ENCODE results near the gene PGBD5. TPM values are rescaled to one million over a fixed set of nuclear protein-coding genes. Genes with fewer than 3 reads are reported as not detected.

Gene PGBD5
- total and polyA plus RNA-seq, 5 donors from 2014 or later = not detected

- no peaks in the 10 kb centered on the region for H3K4me1 Mint-ChIP-seq
- Histone ChIP-seq H3K36me3 (ENCODE audit: control insufficient read depth, insufficient read depth, low read length) (no peaks in the 10 kb centered on the region), H3K9me3 (ENCODE audit: control insufficient read depth in 2 of 2, low read length in 2 of 2) (peaks cover 3 to 11% of the 10 kb centered on the region in 2 experiments), H3K4me1 (ENCODE audit: control insufficient read depth, insufficient read depth, low read length, poor library complexity, severe bottlenecking) (no peaks in the 10 kb centered on the region), H3K27ac (ENCODE audit: insufficient read depth, low read length, poor library complexity, severe bottlenecking) (no peak overlapping the region), H3K4me3 (ENCODE audit: low read depth, low read length) (no peak overlapping the region), H3K27me3 (ENCODE audit: control insufficient read depth, insufficient read depth, low read length) (no peaks in the 10 kb centered on the region)
- peaks cover 19% of the 10 kb centered on the region for H3K27me3 Mint-ChIP-seq
- no peak overlapping the region for H3K27ac Mint-ChIP-seq
- DNase-seq = no peak
- H3K36me3 Mint-ChIP-seq = no peaks in the 10 kb centered on the region
- H3K9me3 Mint-ChIP-seq = peaks cover 0 to 10% (median 7%) of the 10 kb centered on the region in 7 donors
- no peak for ATAC-seq (ENCODE audit: low read depth in 2 of 2)
- no peak overlapping the region for H3K4me3 Mint-ChIP-seq
Observed at GRCh38 chr1:230381049-230381467, 45.1 kb downstream of the PGBD5 start.

- ATAC-seq (ENCODE audit: low read depth in 2 of 2) = no peak
- DNase-seq = no peak
- H3K36me3 Mint-ChIP-seq = no peaks in the 10 kb centered on the region
- Histone ChIP-seq H3K27me3 (ENCODE audit: control insufficient read depth, insufficient read depth, low read length) (no peaks in the 10 kb centered on the region), H3K9me3 (ENCODE audit: control insufficient read depth in 2 of 2, low read length in 2 of 2) (peaks cover 3 to 11% of the 10 kb centered on the region in 2 experiments), H3K4me3 (ENCODE audit: low read depth, low read length) (no peak overlapping the region), H3K27ac (ENCODE audit: insufficient read depth, low read length, poor library complexity, severe bottlenecking) (no peak overlapping the region), H3K36me3 (ENCODE audit: control insufficient read depth, insufficient read depth, low read length) (no peaks in the 10 kb centered on the region), H3K4me1 (ENCODE audit: control insufficient read depth, insufficient read depth, low read length, poor library complexity, severe bottlenecking) (no peaks in the 10 kb centered on the region)
- H3K27ac Mint-ChIP-seq = no peak overlapping the region
- H3K27me3 Mint-ChIP-seq = peaks cover 19% of the 10 kb centered on the region
- no peaks in the 10 kb centered on the region for H3K4me1 Mint-ChIP-seq
- peaks cover 0 to 10% (median 7%) of the 10 kb centered on the region in 7 donors for H3K9me3 Mint-ChIP-seq
- H3K4me3 Mint-ChIP-seq = no peak overlapping the region
Observed at GRCh38 chr1:230379928-230380327, 46.2 kb downstream of the PGBD5 start.

GRCh38 chr1:230379462-230379861, 46.7 kb downstream of the PGBD5 start:
- Mint-ChIP-seq H3K9me3 (peaks cover 0 to 10% (median 7%) of the 10 kb centered on the region in 7 donors), H3K27me3 (peaks cover 19% of the 10 kb centered on the region), H3K36me3 (no peaks in the 10 kb centered on the region), H3K27ac (no peak overlapping the region), H3K4me3 (no peak overlapping the region), H3K4me1 (no peaks in the 10 kb centered on the region)
- ATAC-seq (ENCODE audit: low read depth in 2 of 2) (no peak), DNase-seq (no peak)
- H3K4me3 ChIP-seq (ENCODE audit: low read depth, low read length) = no peak overlapping the region
- no peaks in the 10 kb centered on the region for H3K36me3 ChIP-seq (ENCODE audit: control insufficient read depth, insufficient read depth, low read length)
- H3K27ac ChIP-seq (ENCODE audit: insufficient read depth, low read length, poor library complexity, severe bottlenecking) = no peak overlapping the region
- no peaks in the 10 kb centered on the region for H3K4me1 ChIP-seq (ENCODE audit: control insufficient read depth, insufficient read depth, low read length, poor library complexity, severe bottlenecking)
- peaks cover 3 to 11% of the 10 kb centered on the region in 2 experiments for H3K9me3 ChIP-seq (ENCODE audit: control insufficient read depth in 2 of 2, low read length in 2 of 2)
- H3K27me3 ChIP-seq (ENCODE audit: control insufficient read depth, insufficient read depth, low read length) = no peaks in the 10 kb centered on the region

- Mint-ChIP-seq H3K4me3 (no peak overlapping the region), H3K36me3 (no peaks in the 10 kb centered on the region)
- H3K9me3 ChIP-seq (ENCODE audit: control insufficient read depth in 2 of 2, low read length in 2 of 2) = peaks cover 3 to 11% of the 10 kb centered on the region in 2 experiments
Observed at GRCh38 chr1:230377851-230378250, 48.3 kb downstream of the PGBD5 start.

GRCh38 chr1:230377324-230377723, 48.8 kb downstream of the PGBD5 start:
- DNase-seq = no peak
- no peaks in the 10 kb centered on the region for H3K4me1 Mint-ChIP-seq
- H3K27me3 ChIP-seq (ENCODE audit: control insufficient read depth, insufficient read depth, low read length) = no peaks in the 10 kb centered on the region
- no peak for ATAC-seq (ENCODE audit: low read depth in 2 of 2)
- no peak overlapping the region for H3K4me3 ChIP-seq (ENCODE audit: low read depth, low read length)
- H3K27me3 Mint-ChIP-seq = peaks cover 18% of the 10 kb centered on the region
- H3K36me3 ChIP-seq (ENCODE audit: control insufficient read depth, insufficient read depth, low read length) = no peaks in the 10 kb centered on the region
- peaks cover 3 to 11% of the 10 kb centered on the region in 2 experiments for H3K9me3 ChIP-seq (ENCODE audit: control insufficient read depth in 2 of 2, low read length in 2 of 2)
- no peaks in the 10 kb centered on the region for H3K36me3 Mint-ChIP-seq
- H3K4me1 ChIP-seq (ENCODE audit: control insufficient read depth, insufficient read depth, low read length, poor library complexity, severe bottlenecking) = no peaks in the 10 kb centered on the region
- no peak overlapping the region for H3K27ac ChIP-seq (ENCODE audit: insufficient read depth, low read length, poor library complexity, severe bottlenecking)
- H3K4me3 Mint-ChIP-seq = no peak overlapping the region
- H3K9me3 Mint-ChIP-seq = peaks cover 0 to 10% (median 7%) of the 10 kb centered on the region in 7 donors
- no peak overlapping the region for H3K27ac Mint-ChIP-seq

More at GRCh38 chr1:230377851-230378250, 48.3 kb downstream of the PGBD5 start:
- no peaks in the 10 kb centered on the region for H3K36me3 ChIP-seq (ENCODE audit: control insufficient read depth, insufficient read depth, low read length)
- H3K27me3 ChIP-seq (ENCODE audit: control insufficient read depth, insufficient read depth, low read length) = no peaks in the 10 kb centered on the region
- H3K27ac ChIP-seq (ENCODE audit: insufficient read depth, low read length, poor library complexity, severe bottlenecking) = no peak overlapping the region
- no peak overlapping the region for H3K4me3 ChIP-seq (ENCODE audit: low read depth, low read length)
- no peaks in the 10 kb centered on the region for H3K4me1 Mint-ChIP-seq
- no peak overlapping the region for H3K27ac Mint-ChIP-seq
- no peak for ATAC-seq (ENCODE audit: low read depth in 2 of 2)
- peaks cover 19% of the 10 kb centered on the region for H3K27me3 Mint-ChIP-seq
- H3K9me3 Mint-ChIP-seq = peaks cover 0 to 10% (median 7%) of the 10 kb centered on the region in 7 donors
- no peak for DNase-seq
- no peaks in the 10 kb centered on the region for H3K4me1 ChIP-seq (ENCODE audit: control insufficient read depth, insufficient read depth, low read length, poor library complexity, severe bottlenecking)

- Mint-ChIP-seq H3K9me3 (peaks cover 0 to 10% (median 7%) of the 10 kb centered on the region in 7 donors), H3K4me1 (no peaks in the 10 kb centered on the region), H3K27ac (no peak overlapping the region), H3K27me3 (peaks cover 11% of the 10 kb centered on the region), H3K36me3 (no peaks in the 10 kb centered on the region), H3K4me3 (no peak overlapping the region)
- Histone ChIP-seq H3K36me3 (ENCODE audit: control insufficient read depth, insufficient read depth, low read length) (no peaks in the 10 kb centered on the region), H3K4me3 (ENCODE audit: low read depth, low read length) (no peak overlapping the region), H3K9me3 (ENCODE audit: control insufficient read depth in 2 of 2, low read length in 2 of 2) (peaks cover 3 to 11% of the 10 kb centered on the region in 2 experiments), H3K27me3 (ENCODE audit: control insufficient read depth, insufficient read depth, low read length) (no peaks in the 10 kb centered on the region), H3K4me1 (ENCODE audit: control insufficient read depth, insufficient read depth, low read length, poor library complexity, severe bottlenecking) (no peaks in the 10 kb centered on the region), H3K27ac (ENCODE audit: insufficient read depth, low read length, poor library complexity, severe bottlenecking) (no peak overlapping the region)
- ATAC-seq (ENCODE audit: low read depth in 2 of 2) = no peak
- DNase-seq = no peak
Observed at GRCh38 chr1:230376296-230376695, 49.8 kb downstream of the PGBD5 start.

- Histone ChIP-seq H3K9me3 (ENCODE audit: control insufficient read depth in 2 of 2, low read length in 2 of 2) (peaks cover 3 to 11% of the 10 kb centered on the region in 2 experiments), H3K4me3 (ENCODE audit: low read depth, low read length) (no peak overlapping the region), H3K27me3 (ENCODE audit: control insufficient read depth, insufficient read depth, low read length) (no peaks in the 10 kb centered on the region), H3K27ac (ENCODE audit: insufficient read depth, low read length, poor library complexity, severe bottlenecking) (no peak overlapping the region), H3K4me1 (ENCODE audit: control insufficient read depth, insufficient read depth, low read length, poor library complexity, severe bottlenecking) (no peaks in the 10 kb centered on the region), H3K36me3 (ENCODE audit: control insufficient read depth, insufficient read depth, low read length) (no peaks in the 10 kb centered on the region)
- H3K27me3 Mint-ChIP-seq = peaks cover 11% of the 10 kb centered on the region
- H3K36me3 Mint-ChIP-seq = no peaks in the 10 kb centered on the region
- H3K27ac Mint-ChIP-seq = no peak overlapping the region
- DNase-seq (no peak), ATAC-seq (ENCODE audit: low read depth in 2 of 2) (no peak)
- H3K4me3 Mint-ChIP-seq = no peak overlapping the region
- no peaks in the 10 kb centered on the region for H3K4me1 Mint-ChIP-seq
- H3K9me3 Mint-ChIP-seq = peaks cover 0 to 10% (median 7%) of the 10 kb centered on the region in 7 donors
Observed at GRCh38 chr1:230375780-230376179, 50.4 kb downstream of the PGBD5 start.

- Mint-ChIP-seq H3K36me3 (no peaks in the 10 kb centered on the region), H3K9me3 (peaks cover 0 to 10% (median 7%) of the 10 kb centered on the region in 7 donors), H3K4me1 (no peaks in the 10 kb centered on the region), H3K27ac (peak overlapping the region in 1 of 3 donors; percentile 48), H3K4me3 (no peak overlapping the region), H3K27me3 (peaks cover 11% of the 10 kb centered on the region)
- Histone ChIP-seq H3K27ac (ENCODE audit: insufficient read depth, low read length, poor library complexity, severe bottlenecking) (no peak overlapping the region), H3K27me3 (ENCODE audit: control insufficient read depth, insufficient read depth, low read length) (no peaks in the 10 kb centered on the region), H3K36me3 (ENCODE audit: control insufficient read depth, insufficient read depth, low read length) (no peaks in the 10 kb centered on the region), H3K4me1 (ENCODE audit: control insufficient read depth, insufficient read depth, low read length, poor library complexity, severe bottlenecking) (no peaks in the 10 kb centered on the region), H3K9me3 (ENCODE audit: control insufficient read depth in 2 of 2, low read length in 2 of 2) (peaks cover 3 to 11% of the 10 kb centered on the region in 2 experiments), H3K4me3 (ENCODE audit: low read depth, low read length) (no peak overlapping the region)
- DNase-seq = no peak
- no peak for ATAC-seq (ENCODE audit: low read depth in 2 of 2)
Observed at GRCh38 chr1:230375147-230375546, 51.0 kb downstream of the PGBD5 start.
